Measurements from ENCODE around the gene THRAP3. TPM values are rescaled to one million over a fixed set of nuclear protein-coding genes. Genes with fewer than 3 reads are reported as not detected.
A peak's percentile ranks its signal among the peaks of the same experiment; 100 is the strongest.
"Not testable (repeated sequence)": the region's sequence is repeated elsewhere in the genome, so short reads cannot be mapped to it uniquely, and the experiment has no call there.

The THRAP3 gene
- total RNA-seq, 1 donor from 2014 or later = 142 TPM

- DNase-seq (ENCODE audit: low spot score, unreplicated experiment) = no peak
- TF ChIP-seq CTCF (IDR thresholded peaks at IDR 0.05; ENCODE audit: unreplicated experiment) = no peak
- Mint-ChIP-seq H3K27me3 (no peaks in the 10 kb centered on the region), H3K27ac (peak overlapping the region; percentile 100), H3K4me3 (ENCODE audit: low read depth) (peak overlapping the region; percentile 99), H3K4me1 (ENCODE audit: low read depth) (peaks cover 22% of the 10 kb centered on the region), H3K9me3 (ENCODE audit: low read depth) (no peaks in the 10 kb centered on the region), H3K36me3 (ENCODE audit: insufficient read depth) (peaks cover 9% of the 10 kb centered on the region)
Measured at GRCh38 chr1:36223381-36223995, 755 bp upstream of the THRAP3 start.

GRCh38 chr1:36224537-36225282 lies 467 bp downstream of the THRAP3 start:
- Mint-ChIP-seq H3K36me3 (ENCODE audit: insufficient read depth) (peaks cover 9% of the 10 kb centered on the region), H3K9me3 (ENCODE audit: low read depth) (no peaks in the 10 kb centered on the region)

GRCh38 chr1:36225283-36225899 lies 1.1 kb downstream of the THRAP3 start:
- peaks cover 22% of the 10 kb centered on the region for H3K4me1 Mint-ChIP-seq (ENCODE audit: low read depth)
- H3K27ac Mint-ChIP-seq = peak overlapping the region; percentile 100
- H3K4me3 Mint-ChIP-seq (ENCODE audit: low read depth) = peak overlapping the region; percentile 99
- TF ChIP-seq CTCF (IDR thresholded peaks at IDR 0.05; ENCODE audit: unreplicated experiment) = no peak
- H3K27me3 Mint-ChIP-seq = no peaks in the 10 kb centered on the region
- no peaks in the 10 kb centered on the region for H3K9me3 Mint-ChIP-seq (ENCODE audit: low read depth)
- H3K36me3 Mint-ChIP-seq (ENCODE audit: insufficient read depth) = peaks cover 9% of the 10 kb centered on the region
- no peak for DNase-seq (ENCODE audit: low spot score, unreplicated experiment)

More at GRCh38 chr1:36224537-36225282, 467 bp downstream of the THRAP3 start:
- Mint-ChIP-seq H3K27ac (peak overlapping the region; percentile 100), H3K4me3 (ENCODE audit: low read depth) (peak overlapping the region; percentile 99), H3K27me3 (no peaks in the 10 kb centered on the region), H3K4me1 (ENCODE audit: low read depth) (peaks cover 22% of the 10 kb centered on the region)
- TF ChIP-seq CTCF (IDR thresholded peaks at IDR 0.05; ENCODE audit: unreplicated experiment) = peak; percentile 60
- peak; percentile 64 for DNase-seq (ENCODE audit: low spot score, unreplicated experiment)

- not testable (repeated sequence) for H3K27me3 Mint-ChIP-seq; H3K27ac Mint-ChIP-seq; DNase-seq (ENCODE audit: low spot score, unreplicated experiment); H3K9me3 Mint-ChIP-seq (ENCODE audit: low read depth); H3K4me3 Mint-ChIP-seq (ENCODE audit: low read depth)
- Mint-ChIP-seq H3K36me3 (ENCODE audit: insufficient read depth) (peaks cover 13% of the 10 kb centered on the region), H3K4me1 (ENCODE audit: low read depth) (peaks cover 16% of the 10 kb centered on the region)
Measured at GRCh38 chr1:36230279-36230678, 6.0 kb downstream of the THRAP3 start.

- no peak for TF ChIP-seq CTCF (IDR thresholded peaks at IDR 0.05; ENCODE audit: unreplicated experiment)
- no peaks in the 10 kb centered on the region for H3K27me3 Mint-ChIP-seq
- H3K9me3 Mint-ChIP-seq (ENCODE audit: low read depth) = no peaks in the 10 kb centered on the region
- H3K27ac Mint-ChIP-seq = peak overlapping the region; percentile 39
- DNase-seq (ENCODE audit: low spot score, unreplicated experiment) = no peak
- no peak overlapping the region for H3K4me3 Mint-ChIP-seq (ENCODE audit: low read depth)
- H3K36me3 Mint-ChIP-seq (ENCODE audit: insufficient read depth) = peaks cover 10% of the 10 kb centered on the region
- peaks cover 8% of the 10 kb centered on the region for H3K4me1 Mint-ChIP-seq (ENCODE audit: low read depth)
Measured at GRCh38 chr1:36231191-36231590, 6.9 kb downstream of the THRAP3 start.
